ENCODE data around the gene OR4C45.
A peak's percentile ranks its signal among the peaks of the same experiment; 100 is the strongest.
"Not testable (repeated sequence)": the region's sequence is repeated elsewhere in the genome, so short reads cannot be mapped to it uniquely, and the experiment has no call there.

OR4C45 gene

DNA sequence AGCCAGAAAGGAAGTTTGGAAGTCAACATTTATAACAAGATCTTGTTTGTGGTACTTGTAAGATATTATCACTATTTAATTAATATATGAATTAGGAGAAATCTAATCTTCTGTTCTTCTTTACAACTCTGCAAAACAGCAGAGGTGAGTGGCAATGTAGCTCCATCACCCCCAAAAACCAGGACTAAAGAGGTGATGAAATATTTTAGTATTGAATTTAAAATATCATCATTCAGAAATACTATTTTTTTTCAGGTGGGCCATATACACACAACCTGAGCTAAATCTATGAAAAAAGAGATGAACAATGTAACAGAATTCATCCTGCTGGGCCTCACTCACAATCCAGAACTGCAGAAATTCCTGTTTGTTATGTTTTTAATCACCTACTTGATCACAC is at the start of gene OR4C45:
Gene OR4C45, plus strand, starts transcription at position 301 of the 400 bp plus-strand sequence.
- DNase-seq (ENCODE audit: low read depth), result no peak

DNA sequence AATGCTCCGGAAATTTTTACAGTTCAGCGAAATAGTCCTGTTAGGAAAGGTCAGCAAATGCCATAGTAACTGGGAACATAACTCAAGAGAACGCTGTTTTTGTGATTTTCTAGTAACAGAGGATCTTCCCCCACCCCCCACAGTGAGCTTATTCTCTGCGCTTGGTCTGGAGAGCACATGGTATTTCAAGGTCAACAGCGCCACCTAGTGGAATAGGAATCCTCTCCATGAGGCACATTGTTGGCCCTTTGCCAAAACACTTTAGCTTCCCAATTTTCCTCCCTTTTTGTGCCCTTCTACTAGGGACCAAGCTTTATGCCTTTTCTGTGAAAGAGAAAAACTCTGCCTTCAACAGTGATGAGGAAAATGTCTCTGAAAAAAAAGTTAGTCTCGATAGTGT is 37.1 kb upstream of the OR4C45 start:
- DNase-seq (ENCODE audit: low read depth), result peak; percentile 75

DNA sequence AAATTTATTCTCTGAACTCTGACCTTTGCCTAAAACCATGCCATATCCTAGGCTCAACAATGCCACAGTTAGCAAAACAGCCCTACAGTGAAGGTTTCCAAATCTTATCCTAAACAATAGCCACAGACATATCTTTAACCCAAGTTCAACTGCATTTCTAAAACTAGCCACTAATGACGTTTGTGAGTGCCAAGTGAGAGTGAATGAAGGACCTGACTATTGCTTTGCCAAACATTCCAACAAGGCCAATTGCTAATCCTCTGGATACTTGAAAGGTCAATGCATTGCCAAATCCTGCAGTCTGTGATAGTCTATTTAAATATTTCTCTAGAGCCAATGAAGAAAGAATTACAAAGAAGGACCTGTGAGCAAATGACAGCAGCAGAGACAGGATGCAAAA is 2.5 kb upstream of the OR4C45 start:
- no peak for DNase-seq (ENCODE audit: low read depth)

DNA sequence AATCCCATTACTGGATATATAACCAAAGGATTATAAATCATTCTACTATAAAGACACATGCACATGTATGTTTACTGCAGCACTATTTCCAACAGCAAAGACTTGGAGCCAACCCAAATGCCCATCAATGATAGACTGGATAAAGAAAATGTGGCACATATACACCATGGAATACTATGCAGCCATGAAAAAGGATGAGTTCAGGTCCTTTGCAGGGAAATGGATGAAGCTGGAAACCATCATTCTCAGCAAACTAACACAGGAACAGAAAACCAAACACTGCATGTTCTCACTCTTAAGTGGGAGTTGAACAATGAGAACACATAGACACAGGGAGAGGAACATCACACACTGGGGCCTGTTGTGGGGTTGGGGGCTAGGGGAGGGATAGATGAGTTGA is 3.6 kb downstream of the OR4C45 start:
- DNase-seq (ENCODE audit: low read depth), result not testable (repeated sequence)

DNA sequence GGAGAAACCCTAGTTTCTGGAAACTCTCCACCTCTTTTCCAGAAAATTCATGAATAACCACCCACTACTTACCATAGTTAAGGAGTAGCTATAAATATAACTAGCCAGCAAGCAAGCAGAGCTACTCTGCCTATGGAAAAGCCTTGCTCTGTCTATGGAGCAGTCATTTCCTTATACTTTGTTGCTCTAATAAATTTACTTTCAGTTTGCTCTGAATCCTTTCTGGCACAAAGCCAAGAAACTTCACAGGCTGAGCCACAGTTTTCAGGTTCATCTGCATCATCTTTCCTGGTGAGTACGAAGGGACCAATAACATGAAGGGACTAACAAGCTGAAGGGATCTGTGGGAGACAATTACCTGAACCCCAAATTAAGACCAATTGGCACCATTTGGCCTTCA is 4.6 kb downstream of the OR4C45 start:
- no peak for DNase-seq (ENCODE audit: low read depth)

DNA sequence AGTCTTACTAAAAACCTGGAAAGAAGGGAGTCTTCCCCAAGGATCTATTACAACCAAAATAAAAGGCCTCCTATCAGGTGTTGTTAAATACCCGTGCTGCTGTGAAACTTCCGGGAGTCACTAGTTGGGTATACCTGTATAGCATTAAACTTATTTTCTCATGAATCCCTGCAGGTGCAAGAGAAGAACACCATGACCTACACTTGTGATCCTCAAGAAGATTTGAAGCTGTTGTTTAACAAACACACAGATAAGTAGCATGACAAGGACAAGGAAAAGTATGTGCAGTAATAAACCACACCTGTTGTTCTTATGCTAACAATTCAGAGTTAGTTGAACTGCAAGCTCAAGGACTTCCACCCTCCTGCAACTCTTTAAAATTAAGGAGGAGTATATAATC is 12.0 kb downstream of the OR4C45 start:
- no peak for DNase-seq (ENCODE audit: low read depth)

DNA sequence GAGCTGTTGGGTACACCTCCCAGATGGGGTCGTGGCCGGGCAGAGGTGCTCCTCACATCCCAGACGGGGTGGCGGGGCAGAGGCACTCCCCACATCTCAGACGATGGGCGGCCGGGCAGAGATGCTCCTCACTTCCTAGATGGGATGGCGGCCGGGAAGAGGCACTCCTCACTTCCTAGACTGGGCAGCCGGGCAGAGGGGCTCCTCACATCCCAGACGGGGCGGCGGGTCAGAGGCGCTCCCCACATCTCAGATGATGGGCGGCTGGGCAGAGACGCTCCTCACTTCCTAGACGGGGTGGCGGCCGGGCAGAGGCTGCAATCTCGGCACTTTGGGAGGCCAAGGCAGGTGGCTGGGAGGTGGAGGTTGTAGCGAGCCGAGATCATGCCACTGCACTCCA is 30.4 kb downstream of the OR4C45 start:
- DNase-seq (ENCODE audit: low read depth), result not testable (repeated sequence)

DNA sequence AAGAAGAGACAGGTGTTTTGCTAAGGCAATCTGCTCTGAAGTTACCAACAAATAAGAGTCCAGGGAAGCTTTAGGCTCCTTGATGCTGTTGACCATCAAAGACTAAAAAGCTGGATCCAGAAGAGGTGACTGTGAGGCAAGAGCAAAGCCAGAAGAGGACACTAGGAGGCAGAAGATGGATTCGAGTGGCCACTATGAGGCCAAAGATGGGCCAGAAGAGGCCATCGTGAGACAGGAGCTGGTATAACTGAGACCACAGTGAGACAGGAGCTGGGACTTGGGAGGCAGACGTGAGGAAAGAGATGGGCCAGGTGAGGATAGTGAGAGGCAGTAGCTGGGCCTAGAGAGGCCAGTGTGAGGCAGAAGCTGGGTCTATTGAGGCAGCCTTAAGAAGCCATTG is 37.7 kb downstream of the OR4C45 start:
- no peak for DNase-seq (ENCODE audit: low read depth)

DNA sequence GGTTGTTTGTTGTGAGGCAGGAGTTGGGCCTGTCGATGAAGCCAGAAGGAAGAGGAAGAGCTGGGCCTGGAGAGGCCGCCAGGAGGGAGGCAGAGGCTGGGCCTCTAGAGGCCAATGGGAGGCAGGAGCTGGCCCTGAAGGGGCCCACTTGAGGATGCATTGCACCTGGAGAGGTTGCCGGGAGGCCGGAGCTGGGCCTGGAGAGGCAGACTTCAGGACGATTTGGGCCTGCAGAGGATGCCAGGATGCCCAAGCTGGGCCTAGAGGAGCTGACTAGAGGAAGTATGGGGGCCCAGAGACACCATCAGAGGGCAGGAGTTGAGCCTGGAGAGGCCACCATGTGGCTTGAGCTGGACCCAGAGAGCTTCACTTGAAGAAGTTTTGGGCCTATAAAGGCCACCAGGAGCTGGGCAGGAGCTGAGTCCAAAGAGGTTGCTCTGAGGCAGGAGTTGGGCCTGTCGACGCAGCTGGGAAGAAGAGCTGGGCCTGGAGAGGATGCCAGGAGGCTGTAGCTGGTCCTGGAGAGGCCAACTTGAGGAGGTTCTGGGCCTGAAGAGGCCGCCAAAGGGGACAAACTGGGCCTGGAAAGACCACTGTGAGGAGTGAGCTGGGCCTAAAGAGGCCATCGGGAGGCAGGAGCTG is 39.0 kb downstream of the OR4C45 start:
- DNase-seq (ENCODE audit: low read depth), result no peak

DNA sequence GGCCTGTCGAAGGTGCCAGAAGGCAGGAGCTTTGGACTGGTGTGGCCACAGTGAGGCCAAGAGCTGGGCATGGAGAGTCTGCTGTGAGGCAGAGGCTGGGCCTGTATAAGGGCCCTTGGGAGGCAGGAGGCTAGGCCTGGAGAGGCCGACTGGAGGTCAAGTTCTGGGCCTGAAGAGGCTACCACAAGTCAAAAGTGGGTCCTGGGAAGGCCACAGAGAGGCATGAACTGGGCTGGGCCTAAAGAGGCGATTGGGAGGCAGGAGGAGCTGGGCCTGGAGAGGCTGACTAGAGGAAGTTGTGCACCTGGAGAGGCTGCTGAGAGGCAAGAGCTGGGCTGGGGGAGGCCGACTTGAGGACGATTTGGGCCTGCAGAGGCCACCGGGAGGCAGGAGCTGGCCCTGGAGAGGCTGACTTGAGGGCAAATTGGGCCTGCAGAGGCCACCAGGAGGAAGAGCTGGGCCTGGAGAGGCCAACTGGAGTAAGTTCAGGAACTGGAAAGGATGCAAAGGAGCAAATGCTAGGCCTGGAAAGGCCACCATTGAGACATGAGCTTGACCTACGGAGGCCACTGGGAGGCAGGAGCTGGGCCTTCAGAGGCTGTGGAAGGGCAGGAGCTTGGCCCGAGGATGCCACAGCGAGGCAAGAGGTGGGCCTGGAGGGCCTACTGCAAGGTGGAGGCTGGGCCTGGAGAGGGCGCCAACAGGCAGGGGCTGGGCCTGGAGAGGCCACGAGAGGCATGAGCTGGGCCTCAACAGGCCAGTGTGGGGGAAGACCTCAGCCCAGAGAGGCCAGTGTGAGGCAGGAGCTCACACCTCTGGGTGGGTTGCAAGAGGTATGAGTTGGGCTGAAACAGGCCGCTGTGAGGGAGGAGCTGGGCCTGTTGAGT is 39.8 kb downstream of the OR4C45 start:
- DNase-seq (ENCODE audit: low read depth), result no peak

DNA sequence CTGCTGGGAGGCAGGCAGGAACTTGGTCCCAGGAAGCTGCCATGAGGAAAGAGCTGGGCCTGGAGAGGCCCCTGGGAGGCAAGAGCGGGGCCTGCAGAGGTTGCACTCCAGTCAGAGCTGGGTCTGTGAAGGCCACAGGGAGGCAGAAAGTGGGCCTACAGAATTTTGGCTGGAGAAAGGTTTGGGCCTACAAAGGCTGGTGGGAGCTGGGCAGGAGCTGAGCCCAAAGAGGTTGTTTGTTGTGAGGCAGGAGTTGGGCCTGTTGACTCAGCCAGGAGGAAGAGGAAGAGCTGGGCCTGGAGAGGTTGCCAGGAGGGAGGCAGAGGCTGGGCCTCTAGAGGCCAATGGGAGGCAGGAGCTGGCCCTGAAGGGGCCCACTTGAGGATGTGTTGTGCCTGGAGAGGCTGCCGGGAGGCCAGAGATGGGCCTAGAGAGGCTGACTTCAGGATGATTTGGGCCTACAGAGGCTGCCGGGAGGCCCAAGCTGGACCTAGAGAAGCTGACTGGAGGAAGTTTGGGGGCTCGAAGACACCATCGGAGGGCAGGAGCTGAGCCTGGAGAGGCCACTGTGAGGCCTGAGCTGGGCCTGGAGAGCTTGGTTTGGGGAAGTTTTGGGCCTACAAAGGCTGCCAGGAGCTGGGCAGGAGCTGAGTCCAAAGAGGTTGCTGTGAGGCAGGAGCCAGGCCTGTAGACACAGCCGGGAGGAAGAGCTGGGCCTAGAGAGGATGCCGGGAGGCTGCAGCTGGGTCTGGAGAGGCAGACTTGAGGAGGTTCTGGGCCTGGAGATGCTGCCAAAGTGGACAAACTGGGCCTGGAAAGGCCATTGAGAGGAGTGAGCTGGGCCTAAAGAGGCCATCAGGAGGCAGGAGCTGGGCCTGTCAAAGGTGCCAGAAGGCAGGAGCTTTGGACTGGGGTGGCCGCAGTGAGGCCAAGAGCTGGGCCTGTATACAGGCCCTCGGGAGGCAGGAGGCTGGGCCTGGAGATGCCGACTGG is 40.7 kb downstream of the OR4C45 start:
- DNase-seq (ENCODE audit: low read depth), result no peak

DNA sequence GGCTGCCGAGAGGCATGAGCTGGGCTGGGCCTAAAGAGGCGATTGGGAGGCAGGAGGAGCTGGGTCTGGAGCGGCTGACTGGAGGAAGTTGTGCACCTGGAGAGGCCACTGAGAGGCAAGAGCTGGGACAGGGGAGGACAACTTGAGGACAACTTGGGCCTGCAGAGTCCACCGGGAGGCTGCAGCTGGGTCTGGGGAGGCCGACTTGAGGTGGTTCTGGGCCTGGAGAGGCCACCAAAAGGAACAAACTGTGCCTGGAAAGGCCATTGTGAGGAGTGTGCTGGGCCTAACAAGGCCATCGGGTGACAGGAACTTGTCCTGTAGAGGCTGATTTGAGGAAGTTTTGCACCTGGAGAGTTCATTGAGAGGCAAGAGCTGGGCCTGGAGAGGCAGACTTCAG is 41.5 kb downstream of the OR4C45 start:
- DNase-seq (ENCODE audit: low read depth), result no peak

DNA sequence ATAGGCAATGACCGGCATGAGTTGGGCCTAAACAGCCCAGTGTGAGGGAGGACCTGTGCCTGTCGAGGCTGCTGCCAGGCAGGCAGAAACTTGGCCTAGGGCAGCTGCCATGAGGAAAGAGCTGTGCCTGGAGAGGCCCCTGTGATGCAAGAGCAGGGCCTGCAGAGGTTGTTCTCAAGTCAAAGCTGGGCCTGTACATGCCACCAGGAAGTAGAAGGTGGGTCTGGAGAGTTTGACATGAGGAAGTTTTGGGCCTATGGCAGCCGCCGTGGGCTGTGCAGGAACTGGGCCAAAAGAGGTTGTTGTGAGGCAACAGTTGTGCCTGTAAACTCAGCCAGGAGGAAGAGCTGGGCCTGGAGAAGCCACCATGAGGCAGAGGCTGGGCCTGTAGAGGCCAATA is 43.2 kb downstream of the OR4C45 start:
- no peak for DNase-seq (ENCODE audit: low read depth)

DNA sequence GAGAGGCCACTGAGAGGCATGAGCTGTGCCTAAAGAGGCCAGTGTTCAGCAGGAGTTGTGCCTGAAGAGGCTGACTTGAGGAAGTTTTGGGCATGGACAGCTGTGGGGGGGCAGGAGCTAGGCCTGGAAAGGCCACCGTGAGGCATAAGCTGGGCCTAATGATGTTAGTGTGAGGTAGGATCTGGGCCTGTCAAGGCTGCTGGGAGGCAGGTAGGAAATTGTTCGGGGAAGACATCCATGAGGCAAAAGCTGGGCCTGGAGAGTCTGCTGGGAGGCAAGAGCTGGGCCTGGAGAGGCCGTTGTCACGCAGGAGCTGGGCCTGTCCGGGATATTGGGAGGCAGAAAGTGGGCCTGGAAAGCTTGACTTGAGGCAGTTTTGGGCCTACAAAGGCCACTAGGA is 44.9 kb downstream of the OR4C45 start:
- no peak for DNase-seq (ENCODE audit: low read depth)

DNA sequence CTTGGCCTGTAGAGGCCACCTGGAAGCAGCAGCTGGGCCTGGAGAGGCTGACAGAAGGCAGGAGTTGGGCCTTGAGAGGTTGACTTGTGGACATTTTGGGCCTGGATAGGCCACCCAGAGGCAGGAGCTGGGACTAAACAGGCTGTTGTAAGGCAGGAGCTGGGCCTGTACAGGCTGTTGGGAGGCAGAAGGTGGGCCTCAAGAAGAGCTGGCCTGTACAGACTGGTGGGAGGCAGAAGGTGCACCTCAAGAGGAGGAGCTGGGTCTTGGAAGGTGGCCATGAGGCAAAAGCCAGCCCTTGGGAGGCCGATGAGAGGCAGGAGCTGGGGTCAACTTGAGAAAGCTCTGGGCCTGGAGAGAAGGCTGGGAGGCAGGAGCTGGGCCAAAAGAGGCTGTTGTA is 45.3 kb downstream of the OR4C45 start:
- DNase-seq (ENCODE audit: low read depth), result no peak

DNA sequence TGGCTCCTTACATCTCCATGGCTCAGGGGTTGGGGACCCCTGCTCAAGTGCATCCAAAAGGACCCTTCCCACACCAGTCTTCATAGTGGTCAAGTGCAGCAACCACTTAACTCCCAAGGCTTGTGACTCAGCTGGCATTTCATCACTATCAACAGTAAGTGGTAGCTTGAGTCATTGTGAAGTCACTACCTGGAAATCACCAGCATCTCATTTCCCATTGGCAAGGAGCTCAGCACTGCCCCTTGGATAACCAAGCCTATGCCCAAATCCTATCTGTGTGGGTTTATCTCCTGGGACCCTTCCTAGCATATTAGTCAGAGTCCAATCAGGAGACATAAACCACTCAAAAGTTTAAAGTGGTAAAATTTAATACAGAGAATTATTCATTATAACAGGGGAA is 46.3 kb downstream of the OR4C45 start:
- peak; percentile 18 for DNase-seq (ENCODE audit: low read depth)

DNA sequence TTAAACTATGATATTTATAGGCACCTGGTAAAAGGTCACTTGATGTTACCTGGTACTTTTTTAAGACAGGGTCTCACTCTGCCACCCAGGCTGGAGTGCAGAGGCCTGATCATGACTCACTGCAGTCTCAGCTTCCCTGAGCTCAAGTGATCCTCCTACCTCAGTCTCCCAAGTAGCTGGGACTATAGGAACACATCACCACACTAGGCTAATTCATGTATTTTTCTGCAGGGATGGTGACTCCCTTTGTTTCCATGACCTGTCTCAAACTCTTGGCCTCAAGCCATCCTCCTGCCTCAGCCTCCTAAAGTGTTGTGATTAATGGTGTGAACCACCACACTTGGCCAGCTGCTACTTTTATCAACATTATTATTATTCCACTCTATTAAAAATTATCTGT is 47.6 kb downstream of the OR4C45 start:
- no peak for DNase-seq (ENCODE audit: low read depth)

Data from ELR (cell line).